HepG2 (cell line): Measurements from ENCODE around the gene DPY19L1.

Experiments
- CHD4 ChIP-seq: fragments of 200-600 bp; sonication (generic); IDR thresholded peaks from 2 replicates; pipeline ENCODE4 v1.7.0; 2017; ENCODE audit warnings: mild to moderate bottlenecking, low read length, borderline replicate concordance
- EZH2 ChIP-seq: conservative IDR thresholded peaks from 2 replicates; pipeline ENCODE4 v1.6.1; 2012; ENCODE audit warnings: mild to moderate bottlenecking, low read depth, low read length, moderate library complexity
- MAFG ChIP-seq: sonication (generic); formaldehyde crosslinking; IDR thresholded peaks from 2 replicates; pipeline ENCODE4 v1.5.1; 2020; ENCODE audit warnings: mild to moderate bottlenecking, missing genetic modification reagents
- SOX13 ChIP-seq, 3 experiments: fragments of 450-650 bp in 1 of 3; sonication (generic) in 1 of 3; formaldehyde crosslinking in 1 of 3; IDR thresholded peaks in 2 of 3; conservative IDR thresholded peaks in 1 of 3; 2 replicates each; pipeline versions ENCODE4 v1.5.0 to v1.6.1; 2016 to 2020; ENCODE audit warnings: antibody characterized with exemption in 1 of 3, mild to moderate bottlenecking in 1 of 3, missing compliant biosample characterization in 1 of 3, missing genetic modification reagents in 1 of 3, moderate library complexity in 1 of 3

GRCh38 chr7:34886856-34887255 lies 150.4 kb downstream of the DPY19L1 start:
- TF ChIP-seq CHD4 (no peak), SOX13 (IDR thresholded peaks at IDR 0.05) (no peak), SOX13 (CRISPR knock-in tag; conservative IDR thresholded peaks at IDR 0.05 in 1 of 2, IDR thresholded peaks at IDR 0.05 in 1 of 2) (no peak), MAFG (CRISPR knock-in tag) (no peak), EZH2 (no peak)
